OCI-LY7 (cell line): Measurements from ENCODE around the gene SMYD4. TPM values are rescaled to one million over a fixed set of nuclear protein-coding genes. Genes with fewer than 3 reads are reported as not detected.

Source experiments
- BruUV-seq: library from RNA; stranded (reverse); fragments of 400-500 nt; replicated peaks from 2 replicates; lab custom pipeline; 2021; lab: Mats Ljungman, UMichigan
- CTCF ChIA-PET: fragments of 300-600 bp; sonication (Branson Sonifier 250); formaldehyde crosslinking; loops from one replicate; lab custom pipeline; 2022; ENCODE audit warnings: antibody characterized with exemption; ENCODE audit not compliant: unreplicated experiment; lab: Charles Lee
- POLR2A ChIA-PET: fragments of 300-600 bp; sonication (Branson Sonifier 250); formaldehyde crosslinking; loops from one replicate; lab custom pipeline; 2022; ENCODE audit warnings: antibody characterized with exemption; lab: Charles Lee
- DNase-seq: peaks from one replicate; pipeline ENCODE4 v3.0.0-alpha.2; 2015; ENCODE audit warnings: low spot score
- H2AFZ ChIP-seq: fragments of 200-600 bp; sonication (generic), shearing (Covaris generic); 2 replicates; pipeline ENCODE4 v1.6.1; 2014; ENCODE audit warnings: mild to moderate bottlenecking, antibody characterized with exemption, low read length, moderate library complexity
- H3K27ac ChIP-seq: fragments of 200-600 bp; sonication (generic); 2 replicates; pipeline ENCODE4 v1.5.1; 2014; ENCODE audit warnings: mixed run types, low read depth, mild to moderate bottlenecking, moderate library complexity, low read length, inconsistent platforms; ENCODE audit not compliant: poor library complexity, severe bottlenecking
- H3K36me3 ChIP-seq: fragments of 200-600 bp; sonication (generic); 2 replicates; pipeline ENCODE4 v1.6.1; 2014; ENCODE audit warnings: mild to moderate bottlenecking, antibody characterized with exemption, low read length, moderate library complexity, mixed read lengths; ENCODE audit not compliant: insufficient read depth
- H3K4me1 ChIP-seq: fragments of 200-600 bp; sonication (generic); 2 replicates; pipeline ENCODE4 v1.5.1; 2014; ENCODE audit warnings: mild to moderate bottlenecking, low read length; ENCODE audit not compliant: insufficient read depth, poor library complexity, severe bottlenecking
- H3K4me2 ChIP-seq: fragments of 200-600 bp; sonication (generic); 2 replicates; pipeline ENCODE4 v1.6.1; 2014; ENCODE audit warnings: mild to moderate bottlenecking, low read length
- H3K4me3 ChIP-seq: fragments of 200-600 bp; sonication (generic); 2 replicates; pipeline ENCODE4 v1.5.1; 2014; ENCODE audit warnings: mild to moderate bottlenecking, low read depth, low read length; ENCODE audit not compliant: poor library complexity, severe bottlenecking
- H3K79me2 ChIP-seq: fragments of 200-600 bp; sonication (generic); 2 replicates; pipeline ENCODE4 v1.6.1; 2016; ENCODE audit warnings: low read depth, mild to moderate bottlenecking, low read length, moderate library complexity, mixed read lengths; ENCODE audit not compliant: insufficient read depth
- H3K9me2 ChIP-seq: fragments of 200-600 bp; sonication (generic); 2 replicates; pipeline ENCODE4 v1.6.1; 2016; ENCODE audit warnings: mild to moderate bottlenecking, low read length, mixed read lengths; ENCODE audit not compliant: insufficient read depth
- H3K9me3 ChIP-seq: fragments of 200-600 bp; sonication (generic); 2 replicates; pipeline ENCODE4 v1.6.1; 2014; ENCODE audit warnings: mild to moderate bottlenecking, mixed run types, low read length, mixed read lengths
- H4K20me1 ChIP-seq: fragments of 200-600 bp; sonication (generic); 2 replicates; pipeline ENCODE4 v1.6.1; 2014; ENCODE audit warnings: mild to moderate bottlenecking, antibody characterized with exemption, low read length, moderate library complexity, mixed read lengths; ENCODE audit not compliant: insufficient read depth
- CTCF ChIP-seq: fragments of 200-600 bp; sonication (generic); conservative IDR thresholded peaks from 2 replicates; pipeline ENCODE4 v1.5.1; 2014; ENCODE audit warnings: mild to moderate bottlenecking, antibody characterized with exemption, low read length, moderate library complexity, mixed read lengths
- EZH2phosphoT487 ChIP-seq: fragments of 200-600 bp; sonication (generic); IDR thresholded peaks from 2 replicates; pipeline ENCODE4 v1.6.1; 2018; ENCODE audit warnings: low read depth, borderline replicate concordance, mild to moderate bottlenecking, mixed run types, antibody characterized with exemption, low read length, moderate library complexity, mixed read lengths
- intact Hi-C: fragments of 100-400 bp; cut with micrococcal nuclease; formaldehyde crosslinking; loops from one replicate; pipeline ENCODE4 v1.10.0; 2022; ENCODE audit not compliant: unreplicated experiment
- total RNA-seq, 2 experiments: library from RNA; depleted of rRNA in 1 of 2; stranded (reverse); fragments of >200 nt in 1 of 2; shearing (Covaris generic) in 1 of 2; gene quantifications; 2 replicates each; pipeline ENCODE4 v1.2.3, GENCODE V29; 2014 to 2022

The SMYD4 gene
- total RNA-seq, 2 experiments from 2014 or later: 27.5 to 33.5 TPM

- H3K4me3 ChIP-seq: no peak overlapping the region
- no peaks in the 10 kb centered on the region for H4K20me1 ChIP-seq
- H3K27ac ChIP-seq: no peak overlapping the region
- H2AFZ ChIP-seq: no peak overlapping the region
- H3K4me1 ChIP-seq: no peaks in the 10 kb centered on the region
- no peaks in the 10 kb centered on the region for H3K79me2 ChIP-seq
- TF ChIP-seq CTCF (no peak), EZH2phosphoT487 (no peak)
- no TSS peak for BruUV-seq
- no peaks in the 10 kb centered on the region for H3K9me3 ChIP-seq
- CTCF ChIA-PET: no interaction called here
- no peak overlapping the region for H3K4me2 ChIP-seq
- peaks cover 83% of the 10 kb centered on the region for H3K36me3 ChIP-seq
- no peak for DNase-seq
- H3K9me2 ChIP-seq: no peaks in the 10 kb centered on the region
- intact Hi-C loops: no loop called here
- POLR2A ChIA-PET: no interaction called here
Measured at GRCh38 chr17:1853698-1854097, 24.0 kb upstream of the SMYD4 start.

GRCh38 chr17:1852327-1852726 is 22.6 kb upstream of the SMYD4 start:
- POLR2A ChIA-PET: no interaction called here
- H4K20me1 ChIP-seq: no peaks in the 10 kb centered on the region
- no peak overlapping the region for H3K4me2 ChIP-seq
- H3K27ac ChIP-seq: no peak overlapping the region
- TF ChIP-seq EZH2phosphoT487: no peak
- TF ChIP-seq CTCF: no peak
- CTCF ChIA-PET: no interaction called here
- no peak for DNase-seq
- H3K9me3 ChIP-seq: no peaks in the 10 kb centered on the region
- H2AFZ ChIP-seq: no peak overlapping the region
- no TSS peak for BruUV-seq
- no peaks in the 10 kb centered on the region for H3K4me1 ChIP-seq
- intact Hi-C loops: no loop called here
- H3K36me3 ChIP-seq: peaks cover 88% of the 10 kb centered on the region
- H3K79me2 ChIP-seq: no peaks in the 10 kb centered on the region
- no peak overlapping the region for H3K4me3 ChIP-seq
- no peaks in the 10 kb centered on the region for H3K9me2 ChIP-seq

- no peaks in the 10 kb centered on the region for H3K4me1 ChIP-seq
- H3K9me2 ChIP-seq: no peaks in the 10 kb centered on the region
- H3K4me3 ChIP-seq: no peak overlapping the region
- no peak for DNase-seq
- CTCF ChIA-PET: no interaction called here
- H2AFZ ChIP-seq: no peak overlapping the region
- BruUV-seq: no TSS peak
- H3K27ac ChIP-seq: no peak overlapping the region
- H3K9me3 ChIP-seq: no peaks in the 10 kb centered on the region
- no peaks in the 10 kb centered on the region for H4K20me1 ChIP-seq
- peaks cover 6% of the 10 kb centered on the region; the same call in 1 of the 2 replicates for H3K79me2 ChIP-seq
- no peak overlapping the region for H3K4me2 ChIP-seq
- peaks cover 90% of the 10 kb centered on the region for H3K36me3 ChIP-seq
- POLR2A ChIA-PET: interaction anchor here (0.6 kb wide), 1 partner anchor 24 kb away, joined by 5 read pairs; no protein-coding TSS in a partner anchor
- intact Hi-C loops: no loop called here
- TF ChIP-seq CTCF (no peak), EZH2phosphoT487 (no peak)
Measured at GRCh38 chr17:1847191-1847590, 17.5 kb upstream of the SMYD4 start.
